ENCODE measurements around the gene ELL. TPM values are rescaled to one million over a fixed set of nuclear protein-coding genes. Genes with fewer than 3 reads are reported as not detected.

Gene ELL
- total and polyA plus RNA-seq, 7 donors, result 6.2 to 20.2 (median 11.5) TPM

- peak; percentile 89 for DNase-seq
- H3K4me1 ChIP-seq, result peaks cover 0 to 95% (median 85%) of the 10 kb centered on the region in 4 donors
- no peaks in the 10 kb centered on the region for H3K36me3 ChIP-seq
- no peak overlapping the region for H3K4me3 ChIP-seq
- H3K27me3 ChIP-seq, result no peaks in the 10 kb centered on the region
- WGBS, 2 donors, result 51 to 79% methylated on average over 9 of the region's 9 CpGs
- peak overlapping the region; percentile 64 to 74 (median 70) for H3K27ac ChIP-seq
- TF ChIP-seq POLR2AphosphoS5 (IDR thresholded peaks at IDR 0.05) (peak in 2 of 4 donors; percentile 7 to 23), CTCF (IDR thresholded peaks at IDR 0.05) (no peak)
- intact Hi-C loops (cut with DNase I), result loop anchor here (10.0 kb wide), 1 partner anchor 47 kb away; no protein-coding TSS in a partner anchor
- H3K9me3 ChIP-seq, result no peaks in the 10 kb centered on the region
Observed at GRCh38 chr19:18501832-18502231, 20.0 kb downstream of the ELL start.

DNA sequence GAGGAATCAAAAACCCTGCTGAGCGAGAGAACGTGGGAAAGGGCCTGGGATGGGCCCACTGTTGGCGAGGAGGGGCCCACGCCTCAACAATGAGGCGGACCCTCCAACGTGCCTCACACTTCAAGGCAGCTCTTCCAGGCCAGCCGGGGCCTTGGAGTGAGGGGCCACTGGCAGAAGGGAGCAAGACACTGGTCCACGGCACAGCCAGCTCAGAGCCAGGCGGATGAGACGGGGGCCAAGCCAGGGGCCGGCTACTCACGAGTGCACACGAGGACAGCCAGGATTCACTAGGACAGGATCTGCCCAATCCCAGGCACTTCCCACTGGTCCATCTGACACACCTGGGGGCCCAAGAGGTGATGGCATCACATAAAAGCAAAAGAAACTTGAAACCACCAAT, 20.5 kb downstream of the ELL start:
- WGBS, 2 donors, result 85 to 93% methylated on average over 13 of the region's 13 CpGs
- TF ChIP-seq EP300 (IDR thresholded peaks at IDR 0.05) (no peak), POLR2AphosphoS5 (IDR thresholded peaks at IDR 0.05) (no peak), POLR2A (IDR thresholded peaks at IDR 0.05) (no peak), CTCF (IDR thresholded peaks at IDR 0.05) (no peak)
- no peaks in the 10 kb centered on the region for H3K27me3 ChIP-seq
- DNase-seq, result no peak
- peaks cover 0 to 94% (median 84%) of the 10 kb centered on the region in 4 donors for H3K4me1 ChIP-seq
- intact Hi-C loops (cut with DNase I), result loop anchor here (10.0 kb wide), 1 partner anchor 47 kb away; no protein-coding TSS in a partner anchor
- peak overlapping the region; percentile 64 to 74 (median 70) for H3K27ac ChIP-seq
- H3K36me3 ChIP-seq, result no peaks in the 10 kb centered on the region
- H3K9me3 ChIP-seq, result no peaks in the 10 kb centered on the region
- H3K4me3 ChIP-seq, result no peak overlapping the region

- Histone ChIP-seq H3K27me3 (no peaks in the 10 kb centered on the region), H3K36me3 (no peaks in the 10 kb centered on the region), H3K27ac (peak overlapping the region; percentile 64 to 74 (median 70)), H3K4me1 (peaks cover 0 to 94% (median 84%) of the 10 kb centered on the region in 4 donors), H3K4me3 (no peak overlapping the region), H3K9me3 (no peaks in the 10 kb centered on the region)
- peak; percentile 84 for DNase-seq
- intact Hi-C loops (cut with DNase I), result loop anchor here (10.0 kb wide), 1 partner anchor 46 kb away; no protein-coding TSS in a partner anchor
- 70 to 87% methylated on average over 11 of the region's 11 CpGs for WGBS, 2 donors
- TF ChIP-seq EP300 (IDR thresholded peaks at IDR 0.05) (no peak), CTCF (IDR thresholded peaks at IDR 0.05) (no peak), POLR2A (IDR thresholded peaks at IDR 0.05) (no peak), POLR2AphosphoS5 (IDR thresholded peaks at IDR 0.05) (no peak)
Observed at GRCh38 chr19:18500799-18501198, 21.1 kb downstream of the ELL start.

- no peak for DNase-seq
- WGBS, 2 donors, result 81 to 84% methylated on average over 7 of the region's 7 CpGs
- no peak overlapping the region for H3K4me3 ChIP-seq
- no peaks in the 10 kb centered on the region for H3K27me3 ChIP-seq
- intact Hi-C loops (cut with DNase I), result loop anchor here (10.0 kb wide), 1 partner anchor 46 kb away; no protein-coding TSS in a partner anchor
- peak overlapping the region; percentile 64 to 74 (median 70) for H3K27ac ChIP-seq
- no peaks in the 10 kb centered on the region for H3K9me3 ChIP-seq
- peaks cover 0 to 94% (median 84%) of the 10 kb centered on the region in 4 donors for H3K4me1 ChIP-seq
- no peaks in the 10 kb centered on the region for H3K36me3 ChIP-seq
- no peak for TF ChIP-seq POLR2A (IDR thresholded peaks at IDR 0.05)
- peak in 1 of 4 donors; percentile 32 for TF ChIP-seq POLR2AphosphoS5 (IDR thresholded peaks at IDR 0.05)
- TF ChIP-seq CTCF (IDR thresholded peaks at IDR 0.05), result no peak
- TF ChIP-seq EP300 (IDR thresholded peaks at IDR 0.05), result no peak
Observed at GRCh38 chr19:18500376-18500775, 21.5 kb downstream of the ELL start.

All from sigmoid colon (tissue), 7 donors.